Spleen (tissue), 7 donors: Measurements from ENCODE around the gene TMEM202.

Source experiments
- CTCF ChIP-seq, 11 experiments: fragments of 200-600 bp in 7 of 11; fragments of 450-650 bp in 4 of 11; sonication (generic) in 4 of 11; IDR thresholded peaks in 8 of 11; conservative IDR thresholded peaks in 3 of 11; 1 replicate in 7 of 11; 2 replicates in 4 of 11; pipeline versions ENCODE4 v1.4.0 to v1.8.0; 2016 to 2021; ENCODE audit warnings: antibody characterized with exemption in 11 of 11, inconsistent platforms in 4 of 11, mild to moderate bottlenecking in 1 of 11
- POLR2A ChIP-seq, 3 donors: fragments of 450-650 bp; IDR thresholded peaks; one replicate each; pipeline ENCODE4 v1.5.1; 2017; ENCODE audit warnings: antibody characterized with exemption in 3 of 3, mild to moderate bottlenecking in 1 of 3
- donor health status: DM: no; HTN: no; CAD: no; lungs with moderate emphysema.
- donor health status: DM: no; HTN: no; CAD: no.
- donor health status: DM: no; HTN: no; CAD: no.

GRCh38 chr15:72404356-72404755 lies 6.3 kb downstream of the TMEM202 start:
- no peak for TF ChIP-seq CTCF (IDR thresholded peaks at IDR 0.05 in 8 of 11, conservative IDR thresholded peaks at IDR 0.05 in 3 of 11)
- TF ChIP-seq POLR2A (IDR thresholded peaks at IDR 0.05): no peak
